OCI-LY3 (cell line): ENCODE results near the gene RCAN2.

Experiments
- CTCF ChIP-seq: fragments of 200-600, 300-600 bp; sonication (generic); IDR thresholded peaks from 2 replicates; pipeline ENCODE4 v1.5.1; 2014; ENCODE audit warnings: antibody characterized with exemption, low read length, low read depth
- EZH2phosphoT487 ChIP-seq: fragments of 200-600 bp; shearing (Covaris generic); IDR thresholded peaks from 2 replicates; pipeline ENCODE4 v1.6.1; 2018; ENCODE audit warnings: antibody characterized with exemption, mixed run types, low read depth

GRCh38 chr6:46484081-46484820, 7.0 kb downstream of the RCAN2 start:
- no peak for TF ChIP-seq CTCF
- TF ChIP-seq EZH2phosphoT487 = no peak
